HG03565 (cell line): ENCODE data around the gene GPR183.
A peak's percentile ranks its signal among the peaks of the same experiment; 100 is the strongest.

ENCODE experiments used
- ATAC-seq: cut with Tn5 transposase; IDR thresholded peaks from one replicate; pipeline ENCODE4 v1.9.1; 2021; ENCODE audit warnings: mild to moderate bottlenecking, moderate library complexity; ENCODE audit not compliant: unreplicated experiment

Gene GPR183

GRCh38 chr13:99307247-99307646, at the start of gene GPR183:
Gene GPR183 (minus strand): TSS chr13:99307399. CDS start chr13:99296145, 11,254 bp downstream.
- peak; percentile 43 for ATAC-seq

DNA sequence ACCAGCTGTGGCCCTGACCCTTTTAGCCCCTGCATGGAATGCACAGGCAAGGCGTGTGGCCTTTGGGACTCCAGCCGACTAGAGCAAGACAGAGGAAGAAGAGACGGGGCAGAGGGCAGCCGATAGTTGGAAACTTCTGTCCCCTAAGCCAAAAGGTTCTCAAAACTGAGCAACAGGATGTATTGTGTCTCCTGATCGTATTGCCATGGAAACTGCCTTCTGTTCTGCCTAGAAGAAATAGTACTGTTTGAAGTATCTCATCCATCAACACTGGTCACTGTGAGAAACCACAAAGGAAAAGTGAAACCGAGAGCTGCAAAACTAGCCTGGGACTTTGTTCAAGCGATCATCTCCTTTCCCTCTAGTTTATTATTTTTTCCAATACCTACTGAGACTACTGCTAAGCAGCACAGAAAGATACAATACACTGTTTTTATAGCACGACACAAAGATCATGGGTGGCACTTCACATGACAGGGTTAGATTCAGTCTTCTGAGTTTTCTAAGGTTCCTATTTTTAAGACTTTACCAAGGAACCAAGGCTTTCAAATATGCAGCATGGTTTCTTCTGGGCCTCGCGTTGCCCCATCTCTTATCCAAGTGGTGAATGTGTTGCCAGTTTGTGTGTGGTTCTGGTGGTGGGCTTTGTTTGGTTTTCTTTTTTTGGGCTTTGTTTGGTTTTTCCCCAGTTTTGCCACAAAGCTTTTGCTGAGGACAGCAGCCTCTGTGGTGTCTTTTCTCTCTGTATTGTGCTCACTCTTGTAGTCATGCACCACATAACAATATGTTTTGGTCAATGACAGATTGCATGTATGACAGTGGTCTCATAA, 49.3 kb upstream of the GPR183 start:
- ATAC-seq = peak; percentile 48

- ATAC-seq = no peak
Observed at GRCh38 chr13:99356012-99356261, 48.7 kb upstream of the GPR183 start.

DNA sequence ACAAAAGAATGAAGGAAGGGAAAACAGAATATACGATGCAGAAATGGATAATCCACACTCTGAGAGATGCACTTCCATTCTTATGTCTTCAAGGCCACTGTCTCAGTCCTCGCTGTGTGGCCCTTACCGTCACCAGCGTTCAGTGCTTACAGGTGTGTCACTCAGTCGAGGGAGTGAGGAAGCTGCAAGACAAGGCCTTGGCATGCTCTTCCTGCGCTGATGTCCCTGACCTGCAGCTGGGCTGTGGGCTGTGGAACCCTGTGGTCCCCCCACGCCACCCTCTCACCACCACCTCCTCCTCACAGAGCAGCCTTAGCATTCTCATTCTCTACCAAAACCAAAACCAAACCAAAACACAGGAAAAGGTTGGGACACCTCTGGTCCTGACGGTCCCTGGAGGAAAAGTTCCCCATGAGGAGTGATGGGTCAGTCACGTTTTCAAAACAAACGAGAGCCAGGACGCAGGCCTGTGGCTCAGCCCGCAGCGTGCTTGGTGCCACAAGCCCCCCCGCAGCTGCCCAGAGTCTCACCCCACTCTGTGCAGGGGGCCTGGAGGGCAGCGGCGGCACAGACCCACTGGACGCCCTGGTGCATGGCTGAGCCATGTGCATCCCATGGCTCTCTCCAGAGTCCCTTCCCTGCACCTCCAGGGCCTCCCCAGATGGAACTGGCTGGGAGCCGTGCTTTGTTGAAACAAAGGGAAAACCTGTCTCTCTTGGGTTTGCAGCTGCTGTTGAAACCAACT, 48.2 kb upstream of the GPR183 start:
- no peak for ATAC-seq

GRCh38 chr13:99354371-99354951, 47.3 kb upstream of the GPR183 start:
- no peak for ATAC-seq

DNA sequence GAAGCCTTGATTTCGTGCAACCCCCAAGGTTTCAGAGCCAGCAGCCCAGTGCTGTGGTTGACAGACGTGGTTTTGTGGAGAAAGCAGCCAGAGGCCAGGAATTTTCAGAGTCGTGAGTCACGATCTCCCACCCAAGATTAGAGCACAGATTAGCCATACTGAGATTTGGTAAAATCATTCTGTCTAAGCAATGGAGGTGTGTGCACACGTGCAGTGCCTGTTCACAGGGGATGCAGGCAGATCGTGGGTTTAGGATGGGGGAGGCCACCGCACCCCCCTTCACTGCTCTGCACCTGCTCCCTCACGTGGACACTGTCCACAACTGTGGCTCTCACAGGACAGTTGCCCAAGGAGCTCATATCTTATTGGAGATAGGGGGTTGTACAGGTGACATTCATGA, 46.6 kb upstream of the GPR183 start:
- ATAC-seq = no peak

DNA sequence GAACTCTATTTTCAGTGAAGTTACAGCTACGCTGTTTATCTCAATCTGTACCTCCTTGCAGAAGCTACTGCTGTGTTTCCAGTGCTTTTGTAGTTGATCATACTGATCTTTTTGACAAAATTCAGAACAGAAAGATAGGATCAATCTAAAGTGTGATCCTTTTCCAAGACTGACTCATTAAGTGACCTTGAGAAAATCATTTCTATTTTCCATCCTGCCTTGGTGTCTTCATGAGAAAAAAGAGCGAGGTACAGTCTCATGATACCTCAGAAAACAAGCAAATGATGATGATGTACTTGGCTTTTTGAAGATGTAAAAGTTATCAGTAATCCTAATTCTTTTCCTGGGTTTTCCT, 46.0 kb upstream of the GPR183 start:
- no peak for ATAC-seq

GRCh38 chr13:99352351-99353245, 45.4 kb upstream of the GPR183 start:
- ATAC-seq = no peak

GRCh38 chr13:99351772-99352171, 44.6 kb upstream of the GPR183 start:
- no peak for ATAC-seq

GRCh38 chr13:99350191-99350590, 43.0 kb upstream of the GPR183 start:
- ATAC-seq = no peak

DNA sequence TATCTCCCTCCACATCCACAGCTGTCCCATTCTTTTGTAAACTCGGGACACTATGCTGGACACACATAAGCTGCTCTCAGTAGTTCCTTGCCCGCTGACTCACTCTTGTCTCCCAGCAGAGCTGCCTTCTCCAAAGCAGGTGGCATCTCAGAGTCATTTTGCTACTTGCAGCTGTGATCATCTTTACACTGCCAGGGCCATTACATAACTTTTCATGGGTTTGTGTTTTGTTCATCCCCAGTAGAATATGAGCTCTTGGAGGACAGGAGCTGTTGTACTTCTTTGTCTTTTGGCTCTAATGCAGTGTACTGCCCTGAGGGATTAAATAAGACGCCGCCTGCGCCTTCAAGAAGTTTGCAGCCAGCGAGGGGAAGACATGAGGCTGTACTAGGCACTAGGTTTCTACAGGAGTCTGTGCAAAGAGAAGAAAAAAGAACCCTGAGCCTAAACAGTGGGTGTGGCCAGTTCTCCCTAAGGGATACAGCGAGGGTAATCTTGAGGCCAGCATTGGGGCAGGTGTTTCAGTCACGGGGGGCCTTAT, 40.8 kb upstream of the GPR183 start:
- ATAC-seq = peak; percentile 58

GRCh38 chr13:99347335-99347878, 40.2 kb upstream of the GPR183 start:
- peak; percentile 12 for ATAC-seq

DNA sequence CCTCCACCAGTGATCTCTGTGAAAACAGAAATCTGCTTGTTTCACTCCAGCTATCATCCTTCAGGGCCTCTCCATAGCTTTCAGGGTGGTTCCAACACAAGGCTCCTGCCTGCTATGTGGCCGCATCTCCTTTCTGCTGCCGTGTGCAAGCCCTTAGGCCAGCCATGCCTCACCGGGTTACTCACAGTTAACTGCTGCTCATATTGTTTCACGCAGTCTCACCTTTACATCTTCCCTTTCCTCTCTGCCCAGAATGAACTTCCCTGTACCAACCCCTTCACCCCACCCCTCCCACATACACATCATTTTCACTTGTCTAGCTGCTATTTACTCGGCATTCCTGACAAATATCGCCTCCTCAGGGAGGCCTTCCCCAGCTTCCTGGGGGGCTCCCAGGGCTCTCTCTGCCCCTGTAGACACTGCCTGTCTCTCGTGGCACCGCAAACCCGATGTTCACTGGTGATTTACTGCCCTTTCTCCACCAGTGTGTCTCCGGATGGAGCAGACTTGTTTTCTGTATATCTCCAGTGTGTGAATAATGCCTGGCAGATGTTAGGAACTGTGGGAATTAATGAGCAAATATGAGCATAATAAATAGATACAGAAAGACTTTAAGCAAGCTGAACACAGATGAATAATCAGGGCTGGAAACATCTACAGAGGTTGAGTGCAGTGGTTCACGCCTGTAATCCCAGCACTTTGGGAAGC, 39.3 kb upstream of the GPR183 start:
- ATAC-seq = no peak

GRCh38 chr13:99345345-99345744, 38.1 kb upstream of the GPR183 start:
- no peak for ATAC-seq

GRCh38 chr13:99344610-99345208, 37.5 kb upstream of the GPR183 start:
- no peak for ATAC-seq

- ATAC-seq = no peak
Observed at GRCh38 chr13:99342723-99343315, 35.6 kb upstream of the GPR183 start.

GRCh38 chr13:99341969-99342722, 34.9 kb upstream of the GPR183 start:
- ATAC-seq = no peak

DNA sequence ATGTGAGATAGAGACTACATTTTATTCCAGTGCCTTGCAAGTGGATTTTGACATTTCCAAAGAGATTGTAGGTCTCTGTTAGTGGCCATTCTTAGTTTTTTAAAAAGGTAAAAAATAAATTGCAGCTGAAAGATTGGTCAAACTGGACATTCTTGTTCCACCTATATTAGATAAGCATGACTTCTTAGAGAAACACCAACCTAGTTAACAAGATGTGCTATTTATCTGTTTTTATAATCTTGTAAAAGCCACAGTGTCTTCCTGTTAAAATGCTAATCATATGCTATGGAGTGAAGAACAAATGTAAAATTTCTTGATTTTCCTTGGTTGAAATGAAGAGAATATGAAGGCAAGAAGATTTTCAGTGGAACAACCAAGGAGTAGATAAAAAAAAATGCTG, 33.4 kb upstream of the GPR183 start:
- no peak for ATAC-seq
